Spleen (tissue), 7 donors: ENCODE measurements around the gene LARP4.
"Not testable (repeated sequence)": the region's sequence is repeated elsewhere in the genome, so short reads cannot be mapped to it uniquely, and the experiment has no call there.

Experiments used
- POLR2A ChIP-seq, 3 donors: fragments of 450-650 bp; IDR thresholded peaks; one replicate each; pipeline ENCODE4 v1.5.1; 2017; ENCODE audit warnings: antibody characterized with exemption in 3 of 3, mild to moderate bottlenecking in 1 of 3
- POLR2AphosphoS5 ChIP-seq, 3 donors: sonication (generic); formaldehyde crosslinking; IDR thresholded peaks; one replicate each; pipeline ENCODE4 v1.5.1; 2017; ENCODE audit warnings: antibody characterized with exemption in 3 of 3
- TF ChIP-seq, protein P1 (sequence below), 11 experiments: fragments of 200-600 bp in 7 of 11; fragments of 450-650 bp in 4 of 11; sonication (generic) in 4 of 11; IDR thresholded peaks in 8 of 11; conservative IDR thresholded peaks in 3 of 11; 1 replicate in 7 of 11; 2 replicates in 4 of 11; pipeline versions ENCODE4 v1.4.0 to v1.8.0; 2016 to 2021; ENCODE audit warnings: antibody characterized with exemption in 11 of 11, inconsistent platforms in 4 of 11, mild to moderate bottlenecking in 1 of 11
- donor health status: DM: no; HTN: no; CAD: no; lungs with moderate emphysema.
- donor health status: DM: no; HTN: no; CAD: no.
- donor health status: DM: no; HTN: no; CAD: no.

- TF ChIP-seq POLR2A, POLR2AphosphoS5 (IDR thresholded peaks at IDR 0.05): not testable (repeated sequence)
- TF ChIP-seq, protein P1, sequence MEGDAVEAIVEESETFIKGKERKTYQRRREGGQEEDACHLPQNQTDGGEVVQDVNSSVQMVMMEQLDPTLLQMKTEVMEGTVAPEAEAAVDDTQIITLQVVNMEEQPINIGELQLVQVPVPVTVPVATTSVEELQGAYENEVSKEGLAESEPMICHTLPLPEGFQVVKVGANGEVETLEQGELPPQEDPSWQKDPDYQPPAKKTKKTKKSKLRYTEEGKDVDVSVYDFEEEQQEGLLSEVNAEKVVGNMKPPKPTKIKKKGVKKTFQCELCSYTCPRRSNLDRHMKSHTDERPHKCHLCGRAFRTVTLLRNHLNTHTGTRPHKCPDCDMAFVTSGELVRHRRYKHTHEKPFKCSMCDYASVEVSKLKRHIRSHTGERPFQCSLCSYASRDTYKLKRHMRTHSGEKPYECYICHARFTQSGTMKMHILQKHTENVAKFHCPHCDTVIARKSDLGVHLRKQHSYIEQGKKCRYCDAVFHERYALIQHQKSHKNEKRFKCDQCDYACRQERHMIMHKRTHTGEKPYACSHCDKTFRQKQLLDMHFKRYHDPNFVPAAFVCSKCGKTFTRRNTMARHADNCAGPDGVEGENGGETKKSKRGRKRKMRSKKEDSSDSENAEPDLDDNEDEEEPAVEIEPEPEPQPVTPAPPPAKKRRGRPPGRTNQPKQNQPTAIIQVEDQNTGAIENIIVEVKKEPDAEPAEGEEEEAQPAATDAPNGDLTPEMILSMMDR (IDR thresholded peaks at IDR 0.05 in 8 of 11, conservative IDR thresholded peaks at IDR 0.05 in 3 of 11) = not testable (repeated sequence)
Measured at GRCh38 chr12:50431656-50432055, 31.0 kb downstream of the LARP4 start.
